ENCODE data around the gene TMPRSS13.

Gene TMPRSS13

GRCh38 chr11:117852309-117852708 is 76.9 kb downstream of the TMPRSS13 start:
- no peak for DNase-seq (ENCODE audit: low read depth)

- no peak for DNase-seq (ENCODE audit: low read depth)
Observed at GRCh38 chr11:117851852-117852251, 77.3 kb downstream of the TMPRSS13 start.

- DNase-seq (ENCODE audit: low read depth): no peak
Observed at GRCh38 chr11:117851106-117851505, 78.1 kb downstream of the TMPRSS13 start.

Data from HS-5 (cell line).